B cell (primary cell): ENCODE results near the gene SWI5. TPM values are rescaled to one million over a fixed set of nuclear protein-coding genes. Genes with fewer than 3 reads are reported as not detected.

Experiments used
- ATAC-seq: fragments of 200-7000 bp; cut with Tn5 transposase; one replicate; pipeline ENCODE4 v1.10.0; 2021; ENCODE audit warnings: low read depth, mild to moderate bottlenecking, moderate number of reproducible peaks, moderate library complexity
- CTCF ChIA-PET: fragments of 350-600 bp; sonication (Branson Sonifier 250); formaldehyde crosslinking; loops from one replicate; lab custom pipeline; 2021; ENCODE audit warnings: antibody characterized with exemption, inconsistent platforms; lab: Charles Lee
- POLR2A ChIA-PET: fragments of 350-600 bp; sonication (Branson Sonifier 250); formaldehyde crosslinking; loops from one replicate; lab custom pipeline; 2021; ENCODE audit warnings: antibody characterized with exemption; lab: Charles Lee
- DNase-seq: peaks from one replicate; pipeline ENCODE4 v3.0.0; 2013
- H2AFZ ChIP-seq: 2 replicates; pipeline ENCODE4 v1.6.1; 2012; ENCODE audit warnings: mild to moderate bottlenecking, low read depth, low read length; ENCODE audit not compliant: insufficient read depth, poor library complexity, severe bottlenecking
- H3K27ac ChIP-seq, 2 donors: 1 replicate in 1 of 2; 2 replicates in 1 of 2; pipeline ENCODE4 v1.5.1; 2012 to 2013; ENCODE audit warnings: low read length in 2 of 2, mild to moderate bottlenecking in 2 of 2, moderate library complexity in 1 of 2
- H3K27me3 ChIP-seq, 4 experiments: fragments of 200-600 bp in 1 of 4; sonication (generic) in 1 of 4; replicated peaks in 1 of 4; 1 replicate in 2 of 4; 2 replicates in 2 of 4; pipeline versions ENCODE4 v1.6.1 to v1.7.0; 2013 to 2016; ENCODE audit warnings: low read length in 3 of 4, mild to moderate bottlenecking in 2 of 4, mixed read lengths in 1 of 4, moderate library complexity in 1 of 4; ENCODE audit not compliant: insufficient read depth in 4 of 4, control insufficient read depth in 3 of 4; ENCODE audit errors: control extremely low read depth in 1 of 4
- H3K36me3 ChIP-seq, 2 experiments: replicated peaks in 1 of 2; 1 replicate in 1 of 2; 2 replicates in 1 of 2; pipeline versions ENCODE4 v1.6.1 to v1.7.1; 2013; ENCODE audit warnings: low read length in 1 of 2; ENCODE audit not compliant: insufficient read depth in 2 of 2, control insufficient read depth in 1 of 2; ENCODE audit errors: control extremely low read depth in 1 of 2, extremely low read depth in 1 of 2
- H3K4me1 ChIP-seq, 2 donors: fragments of 200-600 bp in 1 of 2; sonication (generic) in 1 of 2; 1 replicate in 1 of 2; 2 replicates in 1 of 2; pipeline versions ENCODE4 v1.5.1 to v1.6.1; 2013 to 2017; ENCODE audit warnings: low read length in 2 of 2; ENCODE audit not compliant: control insufficient read depth in 2 of 2, insufficient read depth in 2 of 2
- H3K4me2 ChIP-seq: replicated peaks from 2 replicates; pipeline ENCODE3; 2012; ENCODE audit warnings: mild to moderate bottlenecking, low read depth, low read length; ENCODE audit not compliant: poor library complexity, severe bottlenecking
- H3K4me3 ChIP-seq, 5 experiments: fragments of 200-600 bp in 1 of 5; sonication (generic) in 1 of 5; 1 replicate in 3 of 5; 2 replicates in 2 of 5; pipeline versions ENCODE4 v1.5.1 to v1.7.0; 2011 to 2016; ENCODE audit warnings: low read length in 4 of 5, mild to moderate bottlenecking in 4 of 5, low read depth in 2 of 5, control low read depth in 1 of 5, moderate library complexity in 1 of 5; ENCODE audit not compliant: insufficient read depth in 1 of 5; ENCODE audit errors: control extremely low read depth in 1 of 5, extremely low read depth in 1 of 5
- H3K79me2 ChIP-seq: fragments of 200-600 bp; sonication (generic); one replicate; pipeline ENCODE4 v1.6.0; 2016; ENCODE audit warnings: low read length; ENCODE audit not compliant: control insufficient read depth, insufficient read depth
- H3K9ac ChIP-seq: fragments of 200-600 bp; sonication (generic); 2 replicates; pipeline ENCODE4 v1.6.1; 2017; ENCODE audit warnings: mild to moderate bottlenecking, low read length, moderate library complexity
- H3K9me3 ChIP-seq, 3 donors: one replicate each; pipeline versions ENCODE4 v1.6.1 to v1.7.1; 2013; ENCODE audit warnings: low read length in 2 of 3; ENCODE audit not compliant: control insufficient read depth in 2 of 3, insufficient read depth in 1 of 3; ENCODE audit errors: control extremely low read depth in 1 of 3
- H4K20me1 ChIP-seq: 2 replicates; pipeline ENCODE4 v1.6.0; 2012; ENCODE audit warnings: mild to moderate bottlenecking, low read length; ENCODE audit not compliant: insufficient read depth, control insufficient read depth, poor library complexity, severe bottlenecking
- H3K27ac Mint-ChIP-seq: one replicate; pipeline ENCODE4 v1.8.0; 2021; ENCODE audit warnings: mixed read lengths
- H3K27me3 Mint-ChIP-seq: one replicate; pipeline ENCODE4 v1.8.0; 2021; ENCODE audit warnings: mixed read lengths
- H3K4me1 Mint-ChIP-seq: one replicate; pipeline ENCODE4 v1.8.0; 2021; ENCODE audit warnings: mixed read lengths
- H3K4me3 Mint-ChIP-seq: one replicate; pipeline ENCODE4 v1.8.0; 2021; ENCODE audit warnings: mixed read lengths
- H3K9me3 Mint-ChIP-seq: one replicate; pipeline ENCODE4 v1.8.0; 2022; ENCODE audit warnings: mixed read lengths; ENCODE audit not compliant: insufficient read depth
- EZH2 ChIP-seq: IDR thresholded peaks from 2 replicates; pipeline ENCODE4 v1.6.1; 2012; ENCODE audit warnings: borderline replicate concordance, low read depth, mild to moderate bottlenecking, moderate library complexity, low read length; ENCODE audit not compliant: insufficient read depth, poor library complexity, severe bottlenecking
- WGBS: methylation state at CpG from one replicate; pipeline ENCODE4 v1.1.5; 2013; ENCODE audit warnings: missing lambda C conversion rate; ENCODE audit not compliant: insufficient coverage; 5-methylcytosine and 5-hydroxymethylcytosine counted together
- intact Hi-C: fragments of 100-400 bp; cut with micrococcal nuclease; formaldehyde crosslinking; loops from one replicate; pipeline ENCODE4 v1.10.0; 2022
- polyA plus RNA-seq: library from polyadenylated mRNA; depleted of rRNA; stranded (reverse); fragments of >200 nt; gene quantifications from 2 replicates; pipeline ENCODE4 v1.2.3, GENCODE V29; 2012
- total RNA-seq, 2 donors: library from RNA; stranded (reverse); fragments of 120-200 nt in 1 of 2; gene quantifications; 1 replicate in 1 of 2; 2 replicates in 1 of 2; pipeline versions ENCODE4 v1.2.3 to v1.2.4, GENCODE V29; 2013 to 2022
- TF ChIP-seq, protein P1 (sequence below): fragments of 200-600 bp; IDR thresholded peaks from one replicate; pipeline ENCODE4 v1.8.0; 2022; ENCODE audit warnings: antibody characterized with exemption, mild to moderate bottlenecking

SWI5 gene
- total and polyA plus RNA-seq, 2 donors (not counting 1 experiment from before 2014, with no cell fraction given) = 8.6 to 23.3 TPM

GRCh38 chr9:128265348-128265847 is 10.7 kb upstream of the SWI5 start:
- ChIA-PET CTCF (no interaction called here), POLR2A (no interaction called here)
- H4K20me1 ChIP-seq = no peaks in the 10 kb centered on the region
- H3K9ac ChIP-seq = no peak overlapping the region
- peaks cover 0 to 42% of the 10 kb centered on the region in 2 experiments for H3K36me3 ChIP-seq
- no peaks in the 10 kb centered on the region for H3K27me3 Mint-ChIP-seq
- intact Hi-C loops = no loop called here
- WGBS = 94% methylated on average over 10 of the region's 10 CpGs
- H3K27ac Mint-ChIP-seq = no peak overlapping the region
- ATAC-seq (no peak), DNase-seq (no peak)
- no peaks in the 10 kb centered on the region for H3K9me3 Mint-ChIP-seq
- no peak overlapping the region for H3K4me2 ChIP-seq
- no peak for TF ChIP-seq EZH2
- TF ChIP-seq, protein P1, sequence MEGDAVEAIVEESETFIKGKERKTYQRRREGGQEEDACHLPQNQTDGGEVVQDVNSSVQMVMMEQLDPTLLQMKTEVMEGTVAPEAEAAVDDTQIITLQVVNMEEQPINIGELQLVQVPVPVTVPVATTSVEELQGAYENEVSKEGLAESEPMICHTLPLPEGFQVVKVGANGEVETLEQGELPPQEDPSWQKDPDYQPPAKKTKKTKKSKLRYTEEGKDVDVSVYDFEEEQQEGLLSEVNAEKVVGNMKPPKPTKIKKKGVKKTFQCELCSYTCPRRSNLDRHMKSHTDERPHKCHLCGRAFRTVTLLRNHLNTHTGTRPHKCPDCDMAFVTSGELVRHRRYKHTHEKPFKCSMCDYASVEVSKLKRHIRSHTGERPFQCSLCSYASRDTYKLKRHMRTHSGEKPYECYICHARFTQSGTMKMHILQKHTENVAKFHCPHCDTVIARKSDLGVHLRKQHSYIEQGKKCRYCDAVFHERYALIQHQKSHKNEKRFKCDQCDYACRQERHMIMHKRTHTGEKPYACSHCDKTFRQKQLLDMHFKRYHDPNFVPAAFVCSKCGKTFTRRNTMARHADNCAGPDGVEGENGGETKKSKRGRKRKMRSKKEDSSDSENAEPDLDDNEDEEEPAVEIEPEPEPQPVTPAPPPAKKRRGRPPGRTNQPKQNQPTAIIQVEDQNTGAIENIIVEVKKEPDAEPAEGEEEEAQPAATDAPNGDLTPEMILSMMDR = no peak
- H3K4me1 ChIP-seq = no peaks in the 10 kb centered on the region
- H3K27ac ChIP-seq = no peak overlapping the region
- H2AFZ ChIP-seq = no peak overlapping the region
- H3K4me1 Mint-ChIP-seq = no peaks in the 10 kb centered on the region
- no peaks in the 10 kb centered on the region for H3K27me3 ChIP-seq
- H3K9me3 ChIP-seq = no peaks in the 10 kb centered on the region
- no peak overlapping the region for H3K4me3 ChIP-seq
- no peaks in the 10 kb centered on the region for H3K79me2 ChIP-seq
- no peak overlapping the region for H3K4me3 Mint-ChIP-seq

- intact Hi-C loops = no loop called here
- ATAC-seq (no peak), DNase-seq (no peak)
- Mint-ChIP-seq H3K4me3 (no peak overlapping the region), H3K4me1 (no peaks in the 10 kb centered on the region), H3K9me3 (no peaks in the 10 kb centered on the region), H3K27ac (no peak overlapping the region), H3K27me3 (no peaks in the 10 kb centered on the region)
- no peaks in the 10 kb centered on the region for H4K20me1 ChIP-seq
- H3K4me3 ChIP-seq = no peak overlapping the region
- H3K27ac ChIP-seq = no peak overlapping the region
- 97% methylated on average over 15 of the region's 15 CpGs for WGBS
- no peaks in the 10 kb centered on the region for H3K79me2 ChIP-seq
- no peak overlapping the region for H3K9ac ChIP-seq
- no peak overlapping the region for H3K4me2 ChIP-seq
- ChIA-PET POLR2A (no interaction called here), CTCF (interaction anchor here (0.7 kb wide), 1 partner anchor 11 kb away, joined by 3 read pairs; no protein-coding TSS in a partner anchor)
- H3K36me3 ChIP-seq = peaks cover 0 to 36% of the 10 kb centered on the region in 2 experiments
- H3K4me1 ChIP-seq = no peaks in the 10 kb centered on the region
- H3K27me3 ChIP-seq = no peaks in the 10 kb centered on the region
- H2AFZ ChIP-seq = no peak overlapping the region
- no peak for TF ChIP-seq EZH2
- TF ChIP-seq, protein P1 = no peak
- H3K9me3 ChIP-seq = no peaks in the 10 kb centered on the region
These were observed 9.0 kb upstream of the SWI5 start for GRCh38 chr9:128266868-128267590.
